Measurements from ENCODE around the gene SFXN4.

DNA sequence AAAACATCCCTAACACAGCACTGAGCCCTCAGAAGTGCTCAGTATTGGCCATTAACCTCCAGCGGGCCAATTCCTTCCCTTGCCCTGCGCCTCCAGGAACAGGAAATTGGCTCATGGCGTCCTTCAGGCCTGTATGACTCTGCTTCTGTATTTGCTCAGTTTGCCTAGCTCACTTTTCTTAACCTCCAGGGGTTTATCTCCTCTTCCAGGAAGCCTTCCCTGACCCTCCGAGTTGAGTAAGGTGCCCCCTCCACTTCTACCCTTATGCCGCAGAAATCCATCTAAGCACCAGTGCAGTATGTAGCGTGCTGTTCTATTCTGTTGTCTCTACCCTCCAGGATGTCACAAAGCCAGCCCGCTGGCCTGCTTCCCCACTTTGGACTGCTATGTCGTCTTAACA is 1.1 kb upstream of the SFXN4 start:
- no peak for TF ChIP-seq CTCF (IDR thresholded peaks at IDR 0.05)
- no peak for TF ChIP-seq POLR2A (IDR thresholded peaks at IDR 0.05)

Data from body of pancreas (tissue), 4 donors.